GM12875 (cell line): ENCODE measurements around the gene STK17B.

Source experiments
- H3K4me3 ChIP-seq: one replicate; pipeline ENCODE4 v1.5.1; 2011; ENCODE audit warnings: low read depth, low read length, control low read depth
- TF ChIP-seq, protein P1 (sequence below): IDR thresholded peaks from 2 replicates; pipeline ENCODE4 v1.5.1; 2011; ENCODE audit warnings: low read depth, mild to moderate bottlenecking, control low read depth, inconsistent platforms, low read length, moderate library complexity, borderline replicate concordance; ENCODE audit not compliant: insufficient read depth

The STK17B gene

DNA sequence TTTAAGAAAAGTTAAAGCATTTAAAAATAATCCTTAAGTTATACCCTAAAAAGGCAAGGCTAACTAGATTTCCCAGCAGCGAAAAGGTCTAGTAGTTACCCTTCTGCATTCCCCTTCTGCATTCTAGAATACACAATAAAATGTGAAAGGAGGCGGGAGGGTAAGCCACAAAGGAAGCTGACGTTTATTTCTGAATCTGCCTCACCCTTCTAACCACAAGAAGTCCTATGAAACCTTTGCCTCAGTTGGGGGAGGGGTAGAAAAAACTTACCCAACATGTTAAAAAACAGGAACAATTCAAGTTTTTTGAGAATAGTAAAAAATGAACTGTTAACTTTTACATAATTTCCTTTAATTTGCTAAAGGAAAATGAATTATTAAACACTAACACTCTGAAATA, 11.3 kb downstream of the STK17B start:
- no peak overlapping the region for H3K4me3 ChIP-seq
- TF ChIP-seq, protein P1, sequence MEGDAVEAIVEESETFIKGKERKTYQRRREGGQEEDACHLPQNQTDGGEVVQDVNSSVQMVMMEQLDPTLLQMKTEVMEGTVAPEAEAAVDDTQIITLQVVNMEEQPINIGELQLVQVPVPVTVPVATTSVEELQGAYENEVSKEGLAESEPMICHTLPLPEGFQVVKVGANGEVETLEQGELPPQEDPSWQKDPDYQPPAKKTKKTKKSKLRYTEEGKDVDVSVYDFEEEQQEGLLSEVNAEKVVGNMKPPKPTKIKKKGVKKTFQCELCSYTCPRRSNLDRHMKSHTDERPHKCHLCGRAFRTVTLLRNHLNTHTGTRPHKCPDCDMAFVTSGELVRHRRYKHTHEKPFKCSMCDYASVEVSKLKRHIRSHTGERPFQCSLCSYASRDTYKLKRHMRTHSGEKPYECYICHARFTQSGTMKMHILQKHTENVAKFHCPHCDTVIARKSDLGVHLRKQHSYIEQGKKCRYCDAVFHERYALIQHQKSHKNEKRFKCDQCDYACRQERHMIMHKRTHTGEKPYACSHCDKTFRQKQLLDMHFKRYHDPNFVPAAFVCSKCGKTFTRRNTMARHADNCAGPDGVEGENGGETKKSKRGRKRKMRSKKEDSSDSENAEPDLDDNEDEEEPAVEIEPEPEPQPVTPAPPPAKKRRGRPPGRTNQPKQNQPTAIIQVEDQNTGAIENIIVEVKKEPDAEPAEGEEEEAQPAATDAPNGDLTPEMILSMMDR = no peak

DNA sequence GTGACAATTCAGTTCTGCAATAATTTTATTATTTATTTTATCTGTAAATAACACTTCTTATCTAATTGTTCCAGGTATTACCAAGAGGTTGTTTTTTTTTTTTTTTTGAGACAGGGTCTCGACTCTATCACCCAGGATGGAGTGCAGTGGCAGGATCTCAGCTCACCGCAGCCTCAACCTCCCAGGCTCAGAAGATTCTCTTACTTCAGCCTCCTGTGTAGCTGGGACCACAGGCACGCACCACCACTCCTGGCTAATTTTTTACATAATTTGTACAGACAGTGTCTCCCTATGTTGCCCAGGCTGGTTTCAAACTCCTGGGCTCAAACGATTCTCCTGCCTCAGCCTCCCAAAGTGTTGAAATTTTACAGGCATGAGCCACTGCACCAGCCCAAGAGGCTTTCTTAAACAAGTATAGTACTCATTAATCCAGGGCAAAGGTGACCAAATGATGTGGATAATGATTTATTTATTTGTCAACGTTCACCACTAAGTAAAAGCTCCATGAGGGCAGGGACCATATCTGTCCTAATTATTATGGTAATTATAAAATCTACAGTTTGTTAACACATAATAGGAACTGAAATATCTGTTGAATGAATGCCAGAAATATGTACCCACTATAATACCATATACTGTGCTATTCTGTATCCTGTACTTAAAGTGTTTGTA, 12.0 kb downstream of the STK17B start:
- TF ChIP-seq, protein P1 = no peak
- H3K4me3 ChIP-seq = no peak overlapping the region

DNA sequence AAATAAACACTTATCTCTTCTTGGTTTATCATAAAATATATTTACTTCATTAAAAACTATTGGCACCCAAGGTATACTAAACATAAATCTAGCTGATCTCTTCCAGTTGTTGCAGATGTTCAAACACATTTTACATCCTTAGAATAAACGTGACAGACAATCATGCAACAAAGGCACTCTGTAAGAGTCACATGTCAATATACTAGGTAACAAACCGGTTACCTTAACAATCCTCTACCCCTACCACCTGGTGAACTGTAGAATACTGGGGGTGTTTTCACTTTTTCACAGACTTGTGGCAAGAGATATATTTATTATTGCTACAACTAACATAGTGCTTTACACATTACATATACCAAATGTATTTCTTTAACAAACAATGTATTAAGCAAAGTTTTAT, 15.8 kb downstream of the STK17B start:
- TF ChIP-seq, protein P1 = no peak

DNA sequence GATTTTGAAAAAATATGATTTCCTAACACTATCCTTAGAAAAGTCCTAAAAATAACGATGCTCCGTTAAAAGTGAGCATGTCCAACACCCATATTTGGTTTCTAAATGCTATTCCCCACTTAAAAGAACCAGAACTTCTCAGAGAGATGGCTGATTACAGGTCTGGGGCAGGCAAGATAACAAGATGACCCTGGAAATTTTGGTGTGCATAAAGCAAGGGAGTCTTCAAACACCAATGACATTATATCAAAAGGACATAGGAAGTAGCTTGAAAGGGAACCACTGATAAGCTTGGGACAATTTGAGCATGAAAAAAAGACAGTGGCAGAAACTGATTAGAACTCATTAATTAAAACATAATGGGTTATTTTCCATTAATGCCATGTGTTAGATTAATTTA, 17.9 kb downstream of the STK17B start:
- TF ChIP-seq, protein P1 = no peak
- no peak overlapping the region for H3K4me3 ChIP-seq

More for the DNA sequence above, 15.8 kb downstream of the STK17B start:
- H3K4me3 ChIP-seq = no peak overlapping the region

DNA sequence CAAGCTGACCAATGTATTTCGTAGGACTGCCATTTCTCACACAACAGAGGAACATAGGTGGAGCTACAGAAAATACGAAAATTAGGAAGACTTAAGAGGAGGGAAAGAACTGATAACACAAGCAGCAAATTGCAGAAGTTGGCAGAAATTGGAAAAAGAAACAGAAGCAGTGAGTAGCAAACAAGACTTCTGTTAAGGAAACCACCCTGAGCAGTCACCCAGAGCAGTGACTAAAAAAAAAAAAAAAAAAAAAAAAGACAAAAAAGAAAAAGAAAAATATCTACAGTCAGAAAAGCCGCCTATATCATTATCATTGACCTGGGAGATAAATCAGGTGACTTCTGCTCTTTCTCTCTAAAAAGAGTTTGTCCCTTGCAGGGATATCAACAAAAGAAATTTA, 21.4 kb downstream of the STK17B start:
- no peak overlapping the region for H3K4me3 ChIP-seq

DNA sequence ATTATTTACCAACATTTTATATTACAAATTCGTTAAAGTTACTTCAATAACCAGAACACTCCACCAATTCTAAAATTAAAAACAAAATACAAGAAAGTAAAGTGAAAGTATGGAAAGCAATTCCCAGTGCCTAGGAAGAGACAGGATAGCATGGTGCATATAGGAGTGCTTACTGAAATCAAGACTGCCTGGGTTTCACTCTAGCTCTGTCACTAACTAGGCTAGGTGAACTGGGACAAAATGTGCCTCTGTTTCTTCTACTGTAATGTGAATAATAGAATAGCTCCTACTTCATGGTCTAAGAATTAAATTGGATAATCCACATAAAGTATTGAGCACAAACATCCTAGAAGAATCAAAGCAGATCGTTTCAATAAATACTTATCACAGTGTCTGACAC, 22.6 kb downstream of the STK17B start:
- no peak overlapping the region for H3K4me3 ChIP-seq
- TF ChIP-seq, protein P1 = no peak

More for the DNA sequence above, 21.4 kb downstream of the STK17B start:
- TF ChIP-seq, protein P1 = no peak

DNA sequence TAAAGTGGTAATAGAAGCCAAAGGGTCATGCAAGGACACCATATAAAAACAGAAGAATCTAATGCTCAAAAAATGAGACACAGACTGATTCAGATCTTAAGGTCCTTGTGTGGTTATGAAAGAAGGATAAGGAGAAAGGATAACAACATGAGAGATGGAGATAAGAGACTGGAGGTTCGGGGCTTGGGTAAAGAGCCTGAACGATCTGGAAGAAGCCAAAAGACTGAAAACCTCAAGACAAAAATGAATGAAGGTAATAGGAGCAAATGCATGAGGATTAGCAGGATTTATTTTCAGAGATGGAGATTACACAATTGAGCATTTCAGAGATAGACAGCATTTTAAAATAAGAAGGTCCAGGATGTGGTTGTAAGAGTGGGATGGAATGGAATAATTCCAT, 26.1 kb downstream of the STK17B start:
- TF ChIP-seq, protein P1 = no peak
- no peak overlapping the region for H3K4me3 ChIP-seq
